NK-92 (cell line): ENCODE results near the gene PRKAG2.

ENCODE experiments used
- DNase-seq: peaks from one replicate; lab custom pipeline; 2025; ENCODE audit not compliant: unreplicated experiment; lab: John Stamatoyannopoulos, UW

The PRKAG2 gene

DNA sequence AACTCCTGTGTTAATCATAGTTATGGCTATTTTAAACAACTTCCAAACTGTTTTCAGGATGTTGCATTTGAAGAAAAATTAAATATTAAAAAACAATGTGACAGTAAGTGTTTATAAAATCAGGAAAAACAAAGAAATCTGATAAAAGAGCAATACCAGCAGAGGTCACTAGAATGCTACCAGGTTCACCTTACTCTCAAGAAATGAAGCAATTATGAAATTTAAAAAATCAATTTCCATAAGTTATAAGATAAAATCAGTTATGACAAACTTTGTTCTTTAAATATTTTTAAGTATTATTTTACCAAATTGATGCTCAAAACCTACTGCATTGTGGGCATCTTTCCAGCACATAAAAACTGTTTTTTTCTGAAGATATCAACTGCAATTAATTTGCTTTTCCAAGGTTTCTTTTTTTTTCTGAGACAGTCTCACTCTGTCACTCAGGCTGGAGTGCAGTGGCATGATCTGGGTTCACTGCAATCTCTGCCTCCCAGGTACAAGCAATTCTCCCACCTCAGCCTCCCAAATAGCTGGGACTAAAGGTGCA lies 306.5 kb downstream of the PRKAG2 start:
- no peak for DNase-seq

DNA sequence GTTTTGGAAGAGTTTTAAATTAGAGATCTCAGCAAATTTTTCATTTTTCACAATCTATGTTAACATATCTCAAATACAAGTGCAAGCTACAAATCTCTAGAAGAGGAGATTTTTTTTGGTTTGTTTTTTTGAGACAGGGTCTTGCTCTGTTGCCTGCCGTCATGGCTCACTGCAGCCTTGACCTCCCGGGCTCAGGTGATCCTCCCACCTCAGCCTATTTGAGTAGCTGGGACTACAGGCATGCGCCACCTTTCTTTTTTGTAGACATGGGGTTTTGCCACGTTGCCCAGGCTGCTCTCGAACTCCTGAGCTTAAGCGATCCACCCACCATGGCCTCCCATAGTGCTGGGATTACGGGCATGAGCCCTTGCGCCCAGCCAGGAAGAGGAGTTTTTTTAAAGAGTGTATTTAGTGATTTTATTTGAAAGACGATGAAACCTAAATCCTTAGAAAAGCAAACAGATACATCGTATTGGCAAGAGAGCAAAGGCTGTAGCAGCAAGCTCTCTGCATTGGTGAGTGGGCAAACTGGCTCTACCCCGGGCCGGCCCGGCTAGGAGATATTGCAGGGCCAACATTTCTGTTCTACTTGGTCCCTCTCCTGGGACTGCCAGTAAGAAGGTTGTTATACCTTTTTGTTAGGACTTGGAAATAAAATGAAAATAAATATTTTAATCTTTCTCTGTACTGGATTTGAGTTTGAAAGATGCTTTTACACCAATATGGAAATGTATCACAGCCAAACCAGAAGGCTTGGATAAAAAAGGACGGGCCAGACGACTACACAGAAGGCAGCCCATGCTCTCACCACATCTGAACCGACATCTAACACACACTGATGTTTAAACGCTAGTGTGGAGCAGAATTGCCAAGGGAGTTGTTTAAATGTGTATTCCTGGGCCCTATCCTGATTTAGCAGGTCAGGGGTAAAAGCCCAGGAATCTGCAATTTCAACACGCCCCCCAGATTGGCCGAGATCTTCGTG lies 307.7 kb downstream of the PRKAG2 start:
- DNase-seq: no peak

DNA sequence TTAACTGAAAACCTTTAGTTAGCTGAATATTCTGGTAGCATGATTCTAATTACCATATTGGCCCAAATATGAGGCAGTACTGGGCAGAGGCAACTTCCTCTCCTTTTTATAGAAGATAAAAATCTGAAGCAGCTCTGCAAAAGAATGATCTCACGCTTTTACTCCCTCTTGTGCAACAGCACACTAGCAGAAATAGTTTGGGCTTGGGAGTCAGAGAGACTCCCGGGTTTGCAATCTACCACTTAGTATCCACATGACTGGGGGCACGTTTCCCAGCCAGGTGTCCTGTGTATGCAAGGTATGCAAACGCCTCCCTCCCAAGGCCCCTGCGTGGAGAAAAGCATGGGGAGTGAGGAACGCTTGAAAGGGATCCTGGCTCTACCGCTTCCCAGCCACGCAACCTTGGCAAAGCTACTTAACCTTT lies 310.0 kb downstream of the PRKAG2 start:
- no peak for DNase-seq

GRCh38 chr7:151565541-151565940 lies 311.4 kb downstream of the PRKAG2 start:
- no peak for DNase-seq

DNA sequence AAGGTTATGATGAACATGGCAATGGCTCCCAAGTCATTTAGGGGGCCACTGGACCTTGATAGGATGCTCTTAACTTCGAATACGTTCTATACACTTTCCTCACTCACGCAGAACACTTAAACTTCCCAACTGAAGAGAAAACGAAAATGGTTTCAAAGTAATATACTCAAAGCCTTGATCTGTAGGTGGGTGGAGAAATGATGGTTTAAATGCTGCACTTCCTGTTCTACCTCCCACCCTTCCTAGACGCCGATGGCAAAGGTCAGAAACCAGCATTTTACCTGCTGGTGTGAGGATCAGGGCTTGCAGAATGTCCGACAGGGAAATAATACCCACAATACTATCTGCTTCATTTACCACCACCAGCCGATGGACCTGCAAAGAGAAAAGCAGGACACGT lies 316.7 kb downstream of the PRKAG2 start:
- no peak for DNase-seq

DNA sequence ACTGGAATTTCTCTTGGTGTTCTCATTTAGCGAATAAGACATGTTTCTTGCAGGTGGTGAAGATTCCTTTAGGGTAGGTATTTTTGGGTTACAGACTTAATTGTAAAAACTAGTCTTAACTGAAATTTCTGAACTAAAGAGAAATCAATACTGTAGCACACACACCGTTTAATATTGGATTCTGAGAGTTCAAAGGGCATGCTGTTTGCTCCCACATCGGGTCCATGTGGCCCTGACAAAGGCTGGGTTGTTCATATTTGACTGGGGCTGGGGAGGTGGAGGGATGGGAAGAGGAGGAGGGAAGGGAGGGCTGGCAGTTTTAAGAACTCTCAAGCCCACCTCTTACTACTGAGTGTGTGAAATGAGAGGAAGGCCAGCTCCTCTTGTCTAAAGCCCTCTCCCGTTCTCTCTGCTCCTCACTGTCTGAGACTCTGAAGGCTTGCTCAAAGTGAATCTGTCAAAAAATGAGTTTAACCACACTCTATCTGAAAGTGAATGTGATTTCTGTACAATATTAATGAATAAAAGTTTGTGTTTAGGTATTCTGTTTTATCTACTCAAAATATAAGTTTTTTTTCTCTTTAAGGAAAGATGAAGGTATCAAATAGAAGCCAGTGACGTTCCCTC lies 317.2 kb downstream of the PRKAG2 start:
- no peak for DNase-seq

DNA sequence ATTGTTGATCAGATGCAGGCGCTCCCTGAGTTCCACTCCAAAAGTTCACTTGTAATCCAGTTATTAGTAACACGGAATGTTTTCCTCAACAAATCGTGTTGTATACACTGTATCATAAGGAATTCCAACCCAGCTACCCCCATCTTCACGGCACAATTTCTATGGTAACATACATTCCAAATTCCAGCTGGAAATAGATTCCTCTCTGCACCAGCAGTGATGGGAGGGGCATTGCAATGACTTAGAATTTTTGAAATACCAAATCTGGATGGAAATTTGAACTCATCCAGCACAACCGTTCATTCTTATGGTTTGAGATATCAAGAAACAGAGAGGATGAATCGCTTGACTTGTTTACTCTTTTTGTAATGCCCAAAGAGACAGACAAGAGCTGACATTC lies 318.3 kb downstream of the PRKAG2 start:
- no peak for DNase-seq

GRCh38 chr7:151556592-151556991 lies 320.3 kb downstream of the PRKAG2 start:
- DNase-seq: no peak

- no peak for DNase-seq
Measured at GRCh38 chr7:151553356-151553755, 323.6 kb downstream of the PRKAG2 start.

DNA sequence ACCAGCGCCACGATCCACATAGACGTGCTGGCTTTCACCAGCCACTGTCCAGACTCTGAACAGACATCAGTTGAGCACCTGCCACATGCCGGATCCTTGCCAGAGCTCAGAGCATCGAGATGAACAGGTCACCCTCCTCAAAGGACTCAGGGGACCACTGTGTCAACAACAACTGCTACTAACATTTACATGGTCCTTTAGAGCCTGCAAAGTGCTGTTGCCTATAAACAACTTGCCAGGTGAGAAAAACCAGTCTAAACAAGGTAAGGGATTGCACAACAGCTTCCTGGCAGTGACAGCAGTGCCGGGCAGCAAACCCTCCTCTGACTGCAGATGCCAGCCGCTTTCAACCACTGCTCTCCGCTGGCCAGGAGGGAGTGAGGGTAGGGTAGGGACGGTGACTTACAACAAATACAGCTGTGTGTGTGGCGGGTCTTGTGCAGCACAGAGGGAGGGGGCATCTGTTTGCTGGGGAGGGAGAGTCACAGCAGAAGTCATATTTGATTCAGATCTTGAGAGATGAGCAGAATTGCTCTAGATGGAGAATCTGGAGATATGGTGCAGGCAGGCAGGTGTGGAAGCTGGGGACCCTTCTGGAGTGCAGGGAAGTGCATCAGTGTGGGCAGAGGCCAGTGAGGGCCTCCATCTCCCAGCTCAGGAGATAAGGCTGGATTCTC lies 324.4 kb downstream of the PRKAG2 start:
- no peak for DNase-seq

DNA sequence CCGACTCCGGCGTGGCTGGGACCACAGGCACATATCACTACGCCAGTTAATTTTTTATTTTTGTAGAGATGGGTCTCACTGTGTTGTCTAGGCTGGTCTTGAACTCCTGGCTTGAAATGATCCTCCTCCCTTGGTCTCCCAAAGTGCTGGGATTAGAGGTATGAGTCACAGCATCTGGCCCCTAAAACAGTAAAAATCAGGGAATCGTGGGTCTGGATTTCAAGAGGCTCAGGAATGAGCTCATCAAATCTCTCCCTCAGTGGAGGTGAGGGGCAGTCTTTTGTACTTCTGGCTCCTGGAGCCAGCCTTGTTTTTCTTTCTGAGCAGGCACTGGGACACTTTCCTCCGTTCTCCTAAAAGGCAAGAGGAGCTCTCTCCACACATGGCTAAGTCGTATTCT lies 325.1 kb downstream of the PRKAG2 start:
- no peak for DNase-seq

DNA sequence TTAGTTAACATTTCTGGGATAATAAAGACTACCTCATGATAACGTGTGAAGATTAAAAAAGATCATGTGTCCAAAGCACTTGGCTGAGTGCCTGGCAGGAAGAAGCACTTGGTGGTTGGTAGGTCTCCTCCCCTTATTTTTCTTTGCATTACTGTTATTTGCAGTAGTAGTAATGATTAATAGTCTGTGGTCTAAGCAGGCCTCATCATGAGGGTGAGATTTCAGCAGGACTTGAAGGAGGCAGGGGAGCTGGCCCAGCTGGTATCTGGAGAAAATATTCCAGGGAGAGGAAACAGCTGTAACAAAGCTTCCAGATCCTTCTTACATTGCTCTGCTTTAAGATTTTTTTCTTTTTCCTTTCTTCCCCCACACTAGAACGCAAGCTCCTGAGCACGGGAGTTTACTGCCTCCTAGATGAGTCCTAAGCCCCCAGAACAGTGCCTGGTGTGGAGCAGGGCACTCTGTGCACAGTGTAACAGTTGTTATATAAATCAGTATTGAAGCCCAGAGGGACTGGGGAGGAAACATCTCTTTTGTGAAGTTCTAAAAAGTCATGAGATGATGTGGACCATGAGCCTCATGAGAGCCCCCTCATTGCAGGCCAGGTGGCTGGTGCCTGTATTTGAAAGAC lies 326.1 kb downstream of the PRKAG2 start:
- no peak for DNase-seq

DNA sequence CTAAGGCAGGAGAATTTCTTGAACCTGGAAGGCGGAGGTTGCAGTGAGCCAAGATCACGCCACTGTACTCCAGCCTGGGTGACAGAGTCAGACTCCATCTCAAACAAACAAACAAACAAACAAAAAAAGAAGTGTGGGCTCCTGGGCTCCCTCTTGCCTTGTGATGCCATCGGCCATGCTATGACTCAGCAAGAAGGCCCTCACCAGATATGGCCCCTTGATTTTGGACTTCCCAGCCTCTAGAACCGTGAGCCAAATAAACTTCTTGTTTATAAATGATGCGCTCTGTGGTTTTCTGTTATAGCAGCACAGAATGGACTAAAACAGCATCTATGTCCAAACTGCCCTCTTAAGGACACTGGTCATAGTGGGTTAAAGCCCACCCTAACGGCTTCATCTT lies 327.3 kb downstream of the PRKAG2 start:
- no peak for DNase-seq

DNA sequence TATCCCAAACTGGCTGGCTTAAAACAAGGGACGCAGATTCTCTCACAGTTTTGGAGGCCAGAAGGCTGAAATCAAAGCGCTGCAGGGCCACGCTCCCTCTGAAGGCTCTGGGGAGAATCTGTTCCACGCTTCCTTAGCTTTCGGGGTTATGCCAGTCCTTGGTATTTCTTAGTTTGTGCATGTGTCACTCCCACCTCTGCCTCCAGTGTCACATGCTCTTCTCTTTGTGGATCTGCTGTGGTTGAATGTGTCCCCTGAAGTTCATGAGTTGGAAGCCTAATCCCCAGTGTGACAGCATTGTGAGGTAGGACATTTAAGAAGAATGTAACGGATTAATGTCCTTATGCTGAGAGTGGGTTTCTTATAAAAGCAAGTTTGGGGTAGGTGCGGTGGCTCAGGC lies 327.8 kb downstream of the PRKAG2 start:
- DNase-seq: no peak

DNA sequence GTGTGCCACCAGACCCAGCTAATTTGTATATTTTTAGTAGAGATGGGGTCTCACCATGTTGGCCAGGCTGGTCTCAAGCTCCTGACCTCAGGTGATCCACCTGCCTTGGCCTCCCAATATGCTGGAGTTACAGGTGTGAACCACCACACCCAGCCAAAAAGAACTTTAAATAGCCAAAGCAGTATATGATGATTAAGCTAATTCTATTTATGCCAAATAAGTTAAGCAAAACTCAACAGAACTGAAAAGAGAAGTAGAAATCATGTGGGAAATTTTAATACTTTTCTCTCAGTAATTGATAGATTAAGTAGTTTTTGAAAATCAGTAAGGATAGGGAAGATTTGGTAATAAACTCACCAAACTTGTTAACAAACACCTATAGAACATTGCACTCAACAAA lies 332.7 kb downstream of the PRKAG2 start:
- no peak for DNase-seq

- DNase-seq: no peak
Measured at GRCh38 chr7:151542606-151543130, 334.2 kb downstream of the PRKAG2 start.

DNA sequence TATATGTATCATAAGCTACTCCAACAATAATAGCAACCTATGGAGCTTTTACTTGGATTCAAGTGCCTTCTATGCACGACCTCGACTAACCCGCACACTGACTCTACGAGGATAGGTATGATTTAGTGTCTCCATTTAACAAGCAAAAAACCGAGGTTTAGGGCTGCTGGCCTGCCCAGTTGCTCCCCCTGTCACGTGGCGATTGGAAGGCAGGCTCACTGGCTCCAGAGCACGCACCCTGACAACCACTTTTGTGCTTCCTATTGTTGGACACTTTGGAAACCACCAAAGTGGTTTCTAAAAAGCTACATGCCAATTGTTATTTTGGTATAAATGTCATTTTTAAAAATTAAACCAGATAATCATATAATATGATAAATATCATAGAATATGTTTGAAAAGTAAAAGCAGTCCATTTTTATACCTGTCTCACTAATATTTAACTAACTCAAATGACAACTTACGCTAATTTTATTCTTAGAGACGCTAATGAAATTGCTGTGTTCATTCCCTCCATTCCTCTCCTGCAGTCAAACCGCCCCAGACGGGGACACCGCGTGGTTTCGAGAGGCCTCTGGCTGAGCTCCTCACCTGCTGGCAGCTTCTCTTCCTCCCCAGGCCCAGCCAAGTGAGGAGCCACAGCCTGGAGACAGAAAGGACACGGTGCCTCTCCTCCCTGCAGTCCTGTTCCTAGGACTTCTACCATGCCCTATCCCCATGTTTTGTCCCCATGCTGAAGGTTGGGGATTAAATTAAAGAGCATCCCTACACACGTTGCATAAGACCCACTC lies 335.0 kb downstream of the PRKAG2 start:
- no peak for DNase-seq

DNA sequence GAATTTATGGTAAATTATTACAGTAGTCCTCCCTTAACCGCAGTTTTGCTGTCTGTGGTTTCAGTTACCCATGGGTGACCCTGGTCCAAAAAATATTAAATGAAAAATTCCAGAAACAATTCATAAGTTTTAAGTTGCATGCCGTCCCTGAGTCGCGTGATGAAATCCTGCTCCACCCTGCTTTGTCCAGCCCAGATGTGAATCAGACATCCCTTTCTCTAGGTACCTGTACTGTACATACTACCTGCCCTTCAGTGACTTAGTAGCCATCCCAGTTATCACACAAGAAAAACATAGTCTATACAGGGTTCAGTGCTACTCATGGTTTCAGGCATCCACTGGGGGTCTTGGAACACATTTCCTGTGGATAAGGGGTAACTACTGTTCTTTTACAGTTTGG lies 336.8 kb downstream of the PRKAG2 start:
- DNase-seq: no peak

GRCh38 chr7:151539088-151539671 lies 337.7 kb downstream of the PRKAG2 start:
- no peak for DNase-seq
